DOHH2 (cell line): ENCODE results near the gene NUBP2.

Source experiments
- EZH2phosphoT487 ChIP-seq: fragments of 200-600 bp; sonication (generic); IDR thresholded peaks from 2 replicates; pipeline ENCODE4 v1.6.1; 2017; ENCODE audit warnings: borderline replicate concordance, mild to moderate bottlenecking, antibody characterized with exemption, low read length, moderate library complexity, mixed read lengths
- TF ChIP-seq, protein P1 (sequence below): fragments of 200-600 bp; sonication (generic); IDR thresholded peaks from one replicate; pipeline ENCODE4 v1.5.1; 2014; ENCODE audit warnings: antibody characterized with exemption, mild to moderate bottlenecking, low read depth, low read length; ENCODE audit not compliant: poor library complexity, severe bottlenecking

DNA sequence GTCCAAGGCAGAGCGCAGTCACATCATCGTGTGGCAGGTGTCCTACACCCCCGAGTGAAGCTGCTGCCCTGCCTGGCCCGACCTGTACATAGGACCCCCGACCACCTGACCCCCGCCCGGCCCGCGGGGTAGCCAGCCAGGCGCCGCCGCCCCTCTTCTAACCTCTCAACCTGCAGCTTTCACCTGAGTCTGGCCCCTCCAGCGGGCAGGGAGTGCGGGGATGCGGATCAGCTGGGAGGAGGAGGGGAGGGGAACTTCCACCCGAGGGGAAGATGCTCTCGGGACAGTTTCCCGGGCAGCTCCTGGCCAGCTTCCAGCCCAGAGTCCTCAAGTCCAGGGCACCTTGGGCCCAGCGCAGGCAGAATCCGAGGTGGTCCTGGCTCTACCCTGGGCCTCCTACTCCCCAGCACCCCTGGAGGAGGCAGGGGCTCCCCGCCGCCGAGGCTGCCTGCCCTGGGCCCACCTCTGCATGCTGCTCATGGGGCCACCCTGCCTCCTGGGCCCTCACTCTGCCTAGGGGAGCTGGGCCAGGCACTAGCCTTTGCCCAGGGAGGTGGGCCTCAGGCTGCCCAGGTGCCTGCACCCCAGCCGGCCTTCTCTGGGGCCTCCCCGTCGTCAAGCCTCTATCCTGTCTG lies 13.9 kb upstream of the NUBP2 start:
- TF ChIP-seq, protein P1, sequence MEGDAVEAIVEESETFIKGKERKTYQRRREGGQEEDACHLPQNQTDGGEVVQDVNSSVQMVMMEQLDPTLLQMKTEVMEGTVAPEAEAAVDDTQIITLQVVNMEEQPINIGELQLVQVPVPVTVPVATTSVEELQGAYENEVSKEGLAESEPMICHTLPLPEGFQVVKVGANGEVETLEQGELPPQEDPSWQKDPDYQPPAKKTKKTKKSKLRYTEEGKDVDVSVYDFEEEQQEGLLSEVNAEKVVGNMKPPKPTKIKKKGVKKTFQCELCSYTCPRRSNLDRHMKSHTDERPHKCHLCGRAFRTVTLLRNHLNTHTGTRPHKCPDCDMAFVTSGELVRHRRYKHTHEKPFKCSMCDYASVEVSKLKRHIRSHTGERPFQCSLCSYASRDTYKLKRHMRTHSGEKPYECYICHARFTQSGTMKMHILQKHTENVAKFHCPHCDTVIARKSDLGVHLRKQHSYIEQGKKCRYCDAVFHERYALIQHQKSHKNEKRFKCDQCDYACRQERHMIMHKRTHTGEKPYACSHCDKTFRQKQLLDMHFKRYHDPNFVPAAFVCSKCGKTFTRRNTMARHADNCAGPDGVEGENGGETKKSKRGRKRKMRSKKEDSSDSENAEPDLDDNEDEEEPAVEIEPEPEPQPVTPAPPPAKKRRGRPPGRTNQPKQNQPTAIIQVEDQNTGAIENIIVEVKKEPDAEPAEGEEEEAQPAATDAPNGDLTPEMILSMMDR = no peak
- TF ChIP-seq EZH2phosphoT487 = no peak
